ENCODE data around the gene WNT6.

DNA sequence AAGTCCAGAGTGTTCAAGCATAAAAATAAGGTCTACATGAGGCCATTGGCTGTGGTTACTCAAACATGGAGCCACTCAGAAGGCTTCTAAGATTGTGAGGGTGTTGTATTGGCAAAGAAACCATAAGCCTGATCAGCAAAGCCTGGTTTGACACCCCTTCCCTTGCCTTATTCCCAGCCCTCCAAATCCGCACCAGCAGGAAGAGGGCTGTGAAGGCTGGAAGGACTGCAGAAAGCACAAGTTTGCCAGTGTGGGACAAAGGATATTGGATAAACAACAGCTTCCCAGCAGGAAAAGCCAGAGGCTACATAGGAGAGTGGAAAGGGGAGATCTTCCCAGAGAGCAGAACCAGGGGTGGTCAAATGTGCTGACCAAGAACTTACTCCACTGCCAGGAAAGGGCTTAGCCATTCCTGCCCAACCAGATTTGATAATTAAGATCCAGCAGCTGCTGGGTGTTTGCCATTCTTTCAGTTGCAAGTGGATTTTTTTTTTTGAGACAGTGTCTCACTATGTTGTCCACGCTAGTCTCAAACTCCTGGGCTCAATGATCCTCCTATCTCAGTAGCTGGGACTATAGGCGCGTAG lies 26.5 kb upstream of the WNT6 start:
- TF ChIP-seq, protein P1, sequence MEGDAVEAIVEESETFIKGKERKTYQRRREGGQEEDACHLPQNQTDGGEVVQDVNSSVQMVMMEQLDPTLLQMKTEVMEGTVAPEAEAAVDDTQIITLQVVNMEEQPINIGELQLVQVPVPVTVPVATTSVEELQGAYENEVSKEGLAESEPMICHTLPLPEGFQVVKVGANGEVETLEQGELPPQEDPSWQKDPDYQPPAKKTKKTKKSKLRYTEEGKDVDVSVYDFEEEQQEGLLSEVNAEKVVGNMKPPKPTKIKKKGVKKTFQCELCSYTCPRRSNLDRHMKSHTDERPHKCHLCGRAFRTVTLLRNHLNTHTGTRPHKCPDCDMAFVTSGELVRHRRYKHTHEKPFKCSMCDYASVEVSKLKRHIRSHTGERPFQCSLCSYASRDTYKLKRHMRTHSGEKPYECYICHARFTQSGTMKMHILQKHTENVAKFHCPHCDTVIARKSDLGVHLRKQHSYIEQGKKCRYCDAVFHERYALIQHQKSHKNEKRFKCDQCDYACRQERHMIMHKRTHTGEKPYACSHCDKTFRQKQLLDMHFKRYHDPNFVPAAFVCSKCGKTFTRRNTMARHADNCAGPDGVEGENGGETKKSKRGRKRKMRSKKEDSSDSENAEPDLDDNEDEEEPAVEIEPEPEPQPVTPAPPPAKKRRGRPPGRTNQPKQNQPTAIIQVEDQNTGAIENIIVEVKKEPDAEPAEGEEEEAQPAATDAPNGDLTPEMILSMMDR (conservative IDR thresholded peaks at IDR 0.05), result no peak
- TF ChIP-seq EZH2 (IDR thresholded peaks at IDR 0.05; ENCODE audit: low read depth), result no peak

Measured in PC-9 (cell line).